Nucleus accumbens (tissue), 56 donors: Measurements from ENCODE around the gene DLL1.

Source experiments
- DNase-seq, 56 donors: peaks; one replicate each; lab custom pipeline; 2025; lab: John Stamatoyannopoulos, UW

Gene DLL1

GRCh38 chr6:170295510-170296422 is 4.9 kb upstream of the DLL1 start:
- DNase-seq, result peak in 14 of 56 donors; percentile 26 to 64 (median 40)

- DNase-seq, result no peak
Observed at GRCh38 chr6:170294813-170295509, 4.1 kb upstream of the DLL1 start.

- DNase-seq, result no peak
Observed at GRCh38 chr6:170294298-170294730, 3.4 kb upstream of the DLL1 start.

GRCh38 chr6:170293341-170294231 is 2.7 kb upstream of the DLL1 start:
- DNase-seq, result no peak

- DNase-seq, result peak in 7 of 56 donors; percentile 31 to 63 (median 47)
Observed at GRCh38 chr6:170292407-170293158, 1.7 kb upstream of the DLL1 start.

- DNase-seq, result no peak
Observed at GRCh38 chr6:170292111-170292406, 1.2 kb upstream of the DLL1 start.

- peak in 54 of 56 donors; percentile 41 to 90 (median 76) for DNase-seq
Observed at GRCh38 chr6:170291271-170292110, 613 bp upstream of the DLL1 start.

GRCh38 chr6:170289951-170290295 is 955 bp downstream of the DLL1 start:
- no peak for DNase-seq

- DNase-seq, result no peak
Observed at GRCh38 chr6:170289180-170289931, 1.5 kb downstream of the DLL1 start.

GRCh38 chr6:170288852-170289179 is 2.1 kb downstream of the DLL1 start:
- no peak for DNase-seq

- DNase-seq, result no peak
Observed at GRCh38 chr6:170288091-170288631, 2.7 kb downstream of the DLL1 start.

- no peak for DNase-seq
Observed at GRCh38 chr6:170287371-170287876, 3.5 kb downstream of the DLL1 start.

GRCh38 chr6:170286934-170287265 is 4.0 kb downstream of the DLL1 start:
- peak in 1 of 56 donors; percentile 59 for DNase-seq

- peak in 47 of 56 donors; percentile 20 to 87 (median 70) for DNase-seq
Observed at GRCh38 chr6:170286246-170286933, 4.5 kb downstream of the DLL1 start.

- DNase-seq, result no peak
Observed at GRCh38 chr6:170285482-170285881, 5.4 kb downstream of the DLL1 start.

GRCh38 chr6:170284866-170285469 is 5.9 kb downstream of the DLL1 start:
- DNase-seq, result no peak

- DNase-seq, result no peak
Observed at GRCh38 chr6:170284126-170284773, 6.6 kb downstream of the DLL1 start.
